HepG2 (cell line): ENCODE data around the gene TPM2. TPM values are rescaled to one million over a fixed set of nuclear protein-coding genes. Genes with fewer than 3 reads are reported as not detected.

ENCODE experiments used
- ADNP ChIP-seq: sonication (generic); formaldehyde crosslinking; IDR thresholded peaks from 2 replicates; pipeline ENCODE4 v1.4.0; 2020; ENCODE audit warnings: missing genetic modification reagents
- BORCS8-MEF2B ChIP-seq: sonication (generic); formaldehyde crosslinking; IDR thresholded peaks from 2 replicates; pipeline ENCODE4 v1.8.0; 2022; ENCODE audit warnings: mild to moderate bottlenecking, missing genetic modification reagents
- CENPT ChIP-seq: sonication (generic); formaldehyde crosslinking; IDR thresholded peaks from 2 replicates; pipeline ENCODE4 v1.8.0; 2022; ENCODE audit warnings: low read depth, mild to moderate bottlenecking, moderate library complexity, missing genetic modification reagents
- CHD4 ChIP-seq: fragments of 200-600 bp; sonication (generic); IDR thresholded peaks from 2 replicates; pipeline ENCODE4 v1.7.0; 2017; ENCODE audit warnings: mild to moderate bottlenecking, low read length, borderline replicate concordance
- CREB1 ChIP-seq, 2 experiments: fragments of 450-650 bp in 1 of 2; IDR thresholded peaks; 2 replicates each; pipeline ENCODE4 v1.6.1; 2016 to 2017; ENCODE audit warnings: control low read depth in 1 of 2, mild to moderate bottlenecking in 1 of 2, missing compliant biosample characterization in 1 of 2, missing genetic modification characterization in 1 of 2
- EED ChIP-seq: sonication (generic); formaldehyde crosslinking; IDR thresholded peaks from 2 replicates; pipeline ENCODE4 v1.5.0; 2020; ENCODE audit warnings: mild to moderate bottlenecking, missing genetic modification reagents
- POGZ ChIP-seq: sonication (generic); formaldehyde crosslinking; IDR thresholded peaks from 2 replicates; pipeline ENCODE4 v1.4.0; 2020; ENCODE audit warnings: mild to moderate bottlenecking, missing genetic modification reagents
- TBP ChIP-seq: sonication (generic); formaldehyde crosslinking; IDR thresholded peaks from 2 replicates; pipeline ENCODE4 v1.5.0; 2020; ENCODE audit warnings: missing genetic modification reagents
- ZBTB20 ChIP-seq: sonication (generic); formaldehyde crosslinking; IDR thresholded peaks from 2 replicates; pipeline ENCODE4 v1.8.1; 2023; ENCODE audit warnings: missing genetic modification reagents, low read depth, mild to moderate bottlenecking, borderline replicate concordance
- ZNF10 ChIP-seq: sonication (generic); formaldehyde crosslinking; IDR thresholded peaks from 2 replicates; pipeline ENCODE4 v1.4.0; 2020; ENCODE audit warnings: mild to moderate bottlenecking, low read depth, missing genetic modification reagents, borderline replicate concordance
- polyA plus RNA-seq, 8 experiments: library from polyadenylated mRNA; depleted of rRNA in 3 of 8; stranded (reverse) in 7 of 8; unstranded in 1 of 8; fragments of >200 nt; fragmentation: Illumina TruSeq in 4 of 8; extraction: Trizol in 4 of 8; gene quantifications; 2 replicates each; pipeline versions ENCODE4 v1.2.1 to v1.2.3, GENCODE V29; 2011 to 2016; ENCODE audit warnings: low read depth in 4 of 8, missing spikeins in 1 of 8, mixed read lengths in 1 of 8; ENCODE audit not compliant: insufficient read depth in 1 of 8
- total RNA-seq, 5 experiments: library from RNA; depleted of rRNA; stranded (reverse); fragments of >200 nt; fragmentation: Illumina TruSeq; extraction: Trizol; gene quantifications; 2 replicates each; pipeline ENCODE4 v1.2.3, GENCODE V29; 2016; ENCODE audit warnings: low read depth in 1 of 5
- TF ChIP-seq, protein P1 (sequence below), 2 experiments: fragments of 450-650 bp in 1 of 2; sonication (generic) in 1 of 2; formaldehyde crosslinking in 1 of 2; IDR thresholded peaks; 2 replicates each; pipeline versions ENCODE4 v1.6.1 to v1.8.0; 2016 to 2022; ENCODE audit warnings: antibody characterized with exemption in 1 of 2, mild to moderate bottlenecking in 1 of 2, missing genetic modification reagents in 1 of 2
- TF ChIP-seq, protein P2 (sequence below): IDR thresholded peaks from 2 replicates; pipeline ENCODE4 v1.6.1; 2016; ENCODE audit warnings: mild to moderate bottlenecking, missing biosample characterization, missing genetic modification reagents
- TF ChIP-seq, protein P3 (sequence below): IDR thresholded peaks from 2 replicates; pipeline ENCODE4 v1.6.1; 2016; ENCODE audit warnings: missing compliant biosample characterization, missing genetic modification reagents, borderline replicate concordance
- TF ChIP-seq, protein P4 (sequence below): sonication (generic); formaldehyde crosslinking; IDR thresholded peaks from 2 replicates; pipeline ENCODE4 v1.4.0; 2020; ENCODE audit warnings: missing genetic modification reagents
- TF ChIP-seq, protein P5 (sequence below): sonication (generic); formaldehyde crosslinking; IDR thresholded peaks from 2 replicates; pipeline ENCODE4 v1.4.0; 2020; ENCODE audit warnings: mild to moderate bottlenecking, low read depth, missing genetic modification reagents

Gene TPM2
- total and polyA plus RNA-seq, 2 of the 13 experiments (the other 11 are each of a cell fraction or from before 2014, with no cell fraction given), result 3.1 to 10.7 TPM

DNA sequence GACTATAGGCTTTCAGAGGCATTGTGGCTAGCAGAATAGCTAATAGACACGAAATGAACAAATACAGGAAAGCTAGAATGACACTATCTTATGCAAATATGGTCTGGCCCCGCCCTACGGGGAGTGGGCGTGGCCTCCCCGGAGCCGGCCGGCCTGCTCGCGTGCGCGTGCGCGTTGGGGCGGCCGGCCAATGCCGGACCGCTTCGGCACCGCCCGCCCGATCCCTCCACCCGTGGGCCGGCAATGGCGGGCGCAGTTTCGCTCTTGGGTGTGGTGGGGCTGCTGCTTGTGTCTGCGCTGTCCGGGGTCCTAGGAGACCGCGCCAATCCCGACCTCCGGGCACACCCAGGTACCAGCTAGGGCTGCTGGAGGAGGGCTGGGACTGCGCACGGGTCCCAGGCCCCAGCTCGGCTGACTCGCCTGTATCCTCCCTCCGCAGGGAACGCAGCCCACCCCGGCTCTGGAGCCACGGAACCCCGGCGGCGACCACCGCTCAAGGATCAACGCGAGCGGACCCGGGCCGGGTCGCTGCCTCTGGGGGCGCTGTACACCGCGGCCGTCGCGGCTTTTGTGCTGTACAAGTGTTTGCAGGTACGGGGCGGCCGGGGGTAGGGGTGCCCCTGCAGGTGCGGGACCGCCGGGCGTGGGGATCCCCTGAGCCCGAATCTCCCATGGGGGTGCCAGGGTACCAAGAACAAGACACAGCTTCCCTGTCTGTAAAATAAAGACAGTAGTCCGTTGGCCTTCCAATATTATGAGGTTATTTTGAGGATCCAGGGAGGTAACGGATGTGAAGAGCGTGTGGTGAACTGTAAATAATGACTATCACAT, 31.4 kb downstream of the TPM2 start, which contains the start of gene CCDC107 (continued):
- TF ChIP-seq, protein P1, sequence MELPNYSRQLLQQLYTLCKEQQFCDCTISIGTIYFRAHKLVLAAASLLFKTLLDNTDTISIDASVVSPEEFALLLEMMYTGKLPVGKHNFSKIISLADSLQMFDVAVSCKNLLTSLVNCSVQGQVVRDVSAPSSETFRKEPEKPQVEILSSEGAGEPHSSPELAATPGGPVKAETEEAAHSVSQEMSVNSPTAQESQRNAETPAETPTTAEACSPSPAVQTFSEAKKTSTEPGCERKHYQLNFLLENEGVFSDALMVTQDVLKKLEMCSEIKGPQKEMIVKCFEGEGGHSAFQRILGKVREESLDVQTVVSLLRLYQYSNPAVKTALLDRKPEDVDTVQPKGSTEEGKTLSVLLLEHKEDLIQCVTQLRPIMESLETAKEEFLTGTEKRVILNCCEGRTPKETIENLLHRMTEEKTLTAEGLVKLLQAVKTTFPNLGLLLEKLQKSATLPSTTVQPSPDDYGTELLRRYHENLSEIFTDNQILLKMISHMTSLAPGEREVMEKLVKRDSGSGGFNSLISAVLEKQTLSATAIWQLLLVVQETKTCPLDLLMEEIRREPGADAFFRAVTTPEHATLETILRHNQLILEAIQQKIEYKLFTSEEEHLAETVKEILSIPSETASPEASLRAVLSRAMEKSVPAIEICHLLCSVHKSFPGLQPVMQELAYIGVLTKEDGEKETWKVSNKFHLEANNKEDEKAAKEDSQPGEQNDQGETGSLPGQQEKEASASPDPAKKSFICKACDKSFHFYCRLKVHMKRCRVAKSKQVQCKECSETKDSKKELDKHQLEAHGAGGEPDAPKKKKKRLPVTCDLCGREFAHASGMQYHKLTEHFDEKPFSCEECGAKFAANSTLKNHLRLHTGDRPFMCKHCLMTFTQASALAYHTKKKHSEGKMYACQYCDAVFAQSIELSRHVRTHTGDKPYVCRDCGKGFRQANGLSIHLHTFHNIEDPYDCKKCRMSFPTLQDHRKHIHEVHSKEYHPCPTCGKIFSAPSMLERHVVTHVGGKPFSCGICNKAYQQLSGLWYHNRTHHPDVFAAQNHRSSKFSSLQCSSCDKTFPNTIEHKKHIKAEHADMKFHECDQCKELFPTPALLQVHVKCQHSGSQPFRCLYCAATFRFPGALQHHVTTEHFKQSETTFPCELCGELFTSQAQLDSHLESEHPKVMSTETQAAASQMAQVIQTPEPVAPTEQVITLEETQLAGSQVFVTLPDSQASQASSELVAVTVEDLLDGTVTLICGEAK (IDR thresholded peaks at IDR 0.05), result no peak
- TF ChIP-seq, protein P1 (CRISPR knock-in tag; IDR thresholded peaks at IDR 0.05), result peak; percentile 46; the same call in 1 of the 2 replicates
- TF ChIP-seq CREB1 (IDR thresholded peaks at IDR 0.05) (no peak), CREB1 (CRISPR knock-in tag; IDR thresholded peaks at IDR 0.05) (no peak), ADNP (CRISPR knock-in tag) (no peak), TBP (CRISPR knock-in tag) (no peak), CHD4 (no peak), BORCS8-MEF2B (peak; percentile 62; the same call in 1 of the 2 replicates), EED (no peak), ZNF10 (CRISPR knock-in tag) (no peak), ZBTB20 (CRISPR knock-in tag) (no peak; the same call in none of the 2 replicates), POGZ (CRISPR knock-in tag) (peak; percentile 77), CENPT (CRISPR knock-in tag) (0 out of 2 replicates have a peak, but pooled peaks have one; percentile 51)
- TF ChIP-seq, protein P2, sequence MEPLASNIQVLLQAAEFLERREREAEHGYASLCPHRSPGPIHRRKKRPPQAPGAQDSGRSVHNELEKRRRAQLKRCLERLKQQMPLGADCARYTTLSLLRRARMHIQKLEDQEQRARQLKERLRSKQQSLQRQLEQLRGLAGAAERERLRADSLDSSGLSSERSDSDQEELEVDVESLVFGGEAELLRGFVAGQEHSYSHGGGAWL, result peak; percentile 81
- TF ChIP-seq, protein P3, sequence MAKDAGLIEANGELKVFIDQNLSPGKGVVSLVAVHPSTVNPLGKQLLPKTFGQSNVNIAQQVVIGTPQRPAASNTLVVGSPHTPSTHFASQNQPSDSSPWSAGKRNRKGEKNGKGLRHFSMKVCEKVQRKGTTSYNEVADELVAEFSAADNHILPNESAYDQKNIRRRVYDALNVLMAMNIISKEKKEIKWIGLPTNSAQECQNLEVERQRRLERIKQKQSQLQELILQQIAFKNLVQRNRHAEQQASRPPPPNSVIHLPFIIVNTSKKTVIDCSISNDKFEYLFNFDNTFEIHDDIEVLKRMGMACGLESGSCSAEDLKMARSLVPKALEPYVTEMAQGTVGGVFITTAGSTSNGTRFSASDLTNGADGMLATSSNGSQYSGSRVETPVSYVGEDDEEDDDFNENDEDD (CRISPR knock-in tag), result peak; percentile 31; the same call in 1 of the 2 replicates
- TF ChIP-seq, protein P4, sequence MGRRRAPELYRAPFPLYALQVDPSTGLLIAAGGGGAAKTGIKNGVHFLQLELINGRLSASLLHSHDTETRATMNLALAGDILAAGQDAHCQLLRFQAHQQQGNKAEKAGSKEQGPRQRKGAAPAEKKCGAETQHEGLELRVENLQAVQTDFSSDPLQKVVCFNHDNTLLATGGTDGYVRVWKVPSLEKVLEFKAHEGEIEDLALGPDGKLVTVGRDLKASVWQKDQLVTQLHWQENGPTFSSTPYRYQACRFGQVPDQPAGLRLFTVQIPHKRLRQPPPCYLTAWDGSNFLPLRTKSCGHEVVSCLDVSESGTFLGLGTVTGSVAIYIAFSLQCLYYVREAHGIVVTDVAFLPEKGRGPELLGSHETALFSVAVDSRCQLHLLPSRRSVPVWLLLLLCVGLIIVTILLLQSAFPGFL (CRISPR knock-in tag), result no peak
- TF ChIP-seq, protein P5, sequence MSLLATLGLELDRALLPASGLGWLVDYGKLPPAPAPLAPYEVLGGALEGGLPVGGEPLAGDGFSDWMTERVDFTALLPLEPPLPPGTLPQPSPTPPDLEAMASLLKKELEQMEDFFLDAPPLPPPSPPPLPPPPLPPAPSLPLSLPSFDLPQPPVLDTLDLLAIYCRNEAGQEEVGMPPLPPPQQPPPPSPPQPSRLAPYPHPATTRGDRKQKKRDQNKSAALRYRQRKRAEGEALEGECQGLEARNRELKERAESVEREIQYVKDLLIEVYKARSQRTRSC (CRISPR knock-in tag), result no peak; the same call in 1 of the 2 replicates
